ENCODE results near the gene KCNH3.
"Not testable (repeated sequence)": the region's sequence is repeated elsewhere in the genome, so short reads cannot be mapped to it uniquely, and the experiment has no call there.

The KCNH3 gene

DNA sequence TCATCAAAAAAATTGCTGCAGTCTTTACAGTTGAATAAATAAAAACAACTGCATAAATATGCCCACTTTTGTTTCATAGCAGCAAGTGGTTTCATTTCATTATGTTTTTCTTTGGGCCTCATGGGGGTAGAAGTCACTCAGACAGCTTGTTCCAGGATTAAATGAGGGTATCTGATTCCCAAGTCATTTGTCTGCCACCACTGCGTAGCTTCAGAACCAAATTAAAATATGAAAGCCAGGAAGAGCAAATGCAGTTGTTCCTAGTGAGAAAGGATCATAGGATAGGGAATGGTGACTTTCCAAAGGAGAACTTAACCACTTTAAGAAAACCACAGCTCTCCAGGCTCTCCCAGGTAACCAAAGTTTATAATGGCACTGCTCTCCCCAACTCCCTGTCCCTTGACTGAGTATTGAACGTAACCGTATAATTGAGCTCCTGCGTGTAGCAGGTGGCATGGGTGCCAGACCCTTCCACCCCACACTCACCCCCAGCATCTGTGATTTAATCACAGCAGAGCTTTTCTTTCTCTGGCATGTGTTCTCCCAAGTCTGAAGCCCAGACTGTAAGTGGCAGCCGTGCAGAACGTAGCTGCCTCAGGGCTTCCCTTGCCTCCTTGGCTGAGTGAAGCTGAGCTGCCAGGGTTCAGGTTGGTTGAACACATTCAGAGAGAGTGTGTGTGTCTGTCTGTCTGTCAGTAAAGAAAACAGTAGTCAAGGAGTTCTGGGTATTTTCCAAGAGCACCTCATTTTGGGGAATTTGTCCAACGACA is 11.3 kb upstream of the KCNH3 start:
- DNase-seq = no peak

DNA sequence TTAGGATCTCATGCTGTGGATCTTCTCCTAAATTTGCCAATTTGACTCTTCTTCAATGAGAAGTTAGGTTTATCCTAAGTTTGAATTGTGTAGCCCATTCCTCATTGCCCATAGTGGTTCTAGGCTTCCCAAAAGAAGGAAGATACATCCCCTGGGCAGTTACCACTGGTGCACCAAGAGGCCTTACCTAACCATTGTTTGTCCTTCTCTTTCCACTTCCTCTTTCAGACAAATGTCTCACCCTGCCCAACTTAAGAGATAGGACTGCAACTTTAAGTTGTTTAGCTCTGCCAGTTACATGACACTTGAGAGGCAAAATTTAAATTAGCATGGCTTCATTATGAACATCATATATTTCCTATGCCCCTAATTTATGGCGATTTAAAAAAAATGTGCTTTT is 9.4 kb upstream of the KCNH3 start:
- DNase-seq = no peak

DNA sequence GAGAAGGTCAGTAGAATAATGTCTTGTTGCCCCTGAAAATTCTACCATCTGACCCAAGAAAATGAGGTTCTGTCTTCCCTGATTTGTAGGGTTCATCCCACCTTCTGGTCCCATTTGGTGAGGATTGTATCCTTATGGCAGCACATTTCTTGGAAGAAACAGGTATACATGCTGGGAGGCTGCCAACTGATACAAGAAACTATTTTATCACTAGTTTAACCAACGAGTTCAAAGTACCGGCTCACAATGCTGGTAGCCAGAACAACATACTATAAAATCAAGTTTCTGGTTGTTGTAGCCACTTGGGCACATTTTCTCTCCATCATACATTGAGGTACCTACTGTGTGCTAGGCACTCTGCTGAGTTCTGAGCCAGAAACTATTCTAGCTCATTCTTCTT is 7.1 kb upstream of the KCNH3 start:
- DNase-seq = no peak

DNA sequence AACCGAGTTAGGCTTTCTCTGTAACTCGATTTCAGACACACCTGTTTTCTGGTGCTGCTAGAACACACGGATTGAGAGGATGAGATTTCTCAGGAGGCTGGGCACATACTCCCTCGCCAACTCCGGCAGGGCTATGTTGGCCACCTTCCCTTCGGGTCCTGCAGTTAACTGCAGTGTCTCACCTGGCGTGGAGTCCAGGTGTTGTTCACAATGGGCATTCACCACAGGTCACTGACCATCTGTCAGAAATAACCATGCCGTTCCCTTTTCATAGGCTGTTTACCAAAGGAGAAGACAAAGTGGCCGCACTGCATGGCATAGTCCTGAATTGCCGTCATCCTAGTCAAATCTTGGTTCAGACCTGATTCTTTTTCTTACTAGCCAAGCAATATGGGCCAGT is 5.5 kb upstream of the KCNH3 start:
- no peak for DNase-seq

DNA sequence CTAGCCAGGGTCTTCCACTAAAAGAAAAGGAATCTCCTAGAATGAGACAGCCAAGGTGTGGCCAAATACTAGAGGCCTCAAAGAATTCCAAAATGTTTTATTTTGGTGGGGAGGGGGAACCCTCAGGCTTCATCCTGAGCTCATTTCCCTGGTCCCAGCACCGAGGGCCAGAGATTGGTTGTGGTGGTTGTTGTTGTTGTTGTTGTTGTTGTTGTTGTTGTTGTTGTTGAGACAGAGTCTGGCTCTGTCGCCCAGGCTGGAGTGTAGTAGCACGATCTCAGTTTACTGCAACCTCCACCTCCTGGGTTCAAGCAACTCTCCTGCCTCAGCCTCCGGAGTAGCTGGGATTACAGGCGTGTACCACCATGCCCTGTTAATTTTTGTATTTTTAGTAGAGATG is 4.7 kb upstream of the KCNH3 start:
- DNase-seq = not testable (repeated sequence)

DNA sequence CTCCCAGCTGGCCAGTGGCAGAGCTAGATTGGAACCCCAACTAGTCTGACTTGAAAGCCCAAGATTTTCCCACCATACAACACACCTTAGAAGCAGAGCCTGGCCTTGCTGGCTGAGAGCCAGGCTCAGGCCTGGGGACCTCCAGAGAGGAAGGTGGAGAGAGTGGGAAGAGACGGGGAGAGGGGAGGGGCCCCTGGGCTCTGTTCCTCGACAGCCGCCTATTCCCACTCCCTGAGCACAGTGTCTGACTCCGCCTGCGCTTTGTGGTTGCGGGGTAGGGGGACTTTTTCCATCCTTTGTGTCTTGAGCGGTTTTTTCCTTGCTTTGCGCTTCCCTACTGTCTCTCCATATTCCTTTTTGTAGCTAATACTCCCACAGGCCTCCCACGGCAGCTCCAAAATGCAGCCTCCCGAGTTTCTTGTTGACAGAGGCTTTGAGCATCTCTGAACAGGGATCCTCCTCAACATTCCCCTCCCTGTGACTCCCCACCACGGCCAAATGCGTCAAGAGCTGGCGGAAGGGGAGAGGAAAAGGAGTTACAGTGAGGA is 4.0 kb upstream of the KCNH3 start:
- no peak for DNase-seq

DNA sequence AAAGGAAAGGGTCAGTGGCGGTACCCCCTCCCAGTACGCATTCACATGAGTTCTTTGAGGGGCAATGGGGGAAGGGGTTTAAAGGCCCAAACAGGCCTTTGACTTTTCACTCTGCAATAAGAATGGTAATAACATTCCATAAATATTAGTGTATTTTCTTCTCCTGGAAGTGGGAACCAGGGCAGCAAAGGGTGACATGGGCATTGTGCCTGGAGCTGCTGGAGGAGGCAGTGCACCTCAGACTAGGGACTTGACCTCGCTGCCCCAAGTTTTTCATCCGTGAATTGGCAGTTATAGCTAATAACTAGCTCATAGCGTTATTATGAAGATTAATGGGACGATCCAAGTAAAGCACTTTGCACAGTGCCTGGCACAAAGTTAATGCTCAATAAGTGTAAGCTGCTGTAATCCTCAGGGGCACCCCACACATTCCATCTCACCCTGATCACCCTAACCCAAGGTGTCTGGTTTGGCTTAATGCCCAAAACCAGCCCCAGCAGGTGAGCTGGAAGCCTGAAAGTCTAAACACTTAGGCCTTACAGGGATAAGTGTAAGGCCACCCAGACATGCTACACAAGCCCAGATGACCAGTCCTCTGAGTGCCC is 2.8 kb upstream of the KCNH3 start:
- DNase-seq = no peak

DNA sequence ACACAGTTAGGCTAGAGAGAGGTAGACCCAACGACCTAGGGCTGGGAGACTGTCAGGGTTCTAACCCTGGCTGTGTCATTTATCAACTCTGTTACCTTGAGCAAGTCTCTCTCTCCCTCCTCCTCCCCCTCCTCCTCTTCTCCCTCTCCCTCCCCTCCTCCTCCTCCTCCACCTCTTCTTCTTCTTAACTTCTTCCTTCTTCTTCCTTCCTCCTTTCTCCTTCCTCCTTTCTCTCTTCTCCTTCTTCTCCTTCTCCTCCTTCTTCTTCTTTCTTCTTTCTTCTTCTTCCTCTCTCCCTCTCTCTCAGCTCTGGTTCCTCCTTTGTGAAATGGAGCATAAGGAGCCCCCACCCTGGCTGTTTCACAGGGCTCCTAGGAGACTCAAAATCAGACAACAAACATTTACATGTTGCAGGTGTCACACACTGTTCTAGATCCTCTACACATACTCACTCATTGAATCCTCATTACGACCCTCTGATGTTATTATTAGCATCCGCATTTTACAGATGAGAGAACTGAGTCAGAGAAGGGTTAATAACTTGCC is 2.2 kb upstream of the KCNH3 start:
- DNase-seq = no peak

DNA sequence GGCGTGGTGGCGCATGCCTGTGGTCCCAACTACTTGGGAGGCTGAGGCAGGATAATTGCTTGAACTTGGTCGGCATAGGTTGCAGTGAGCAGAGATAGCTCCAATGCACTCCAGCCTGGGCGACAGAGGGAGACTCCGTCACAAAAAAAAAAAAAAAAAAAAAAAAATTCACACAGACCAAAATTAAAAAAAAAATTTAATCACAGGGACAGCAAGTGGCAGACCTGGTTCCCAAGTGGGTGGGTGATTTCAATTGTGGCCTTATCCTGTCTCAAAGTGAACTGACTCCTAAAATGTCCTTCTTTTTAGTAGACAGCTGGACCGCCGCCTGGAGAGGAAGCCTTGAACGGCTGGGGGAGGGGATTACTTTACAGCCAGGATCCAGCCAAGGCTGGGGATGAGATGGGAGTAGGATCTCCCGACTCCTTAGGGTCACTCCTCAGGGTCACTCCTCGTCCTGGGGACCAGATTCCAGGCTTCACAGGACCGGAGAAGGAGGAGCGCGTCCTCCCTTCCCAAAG is 1.5 kb upstream of the KCNH3 start:
- DNase-seq = no peak

DNA sequence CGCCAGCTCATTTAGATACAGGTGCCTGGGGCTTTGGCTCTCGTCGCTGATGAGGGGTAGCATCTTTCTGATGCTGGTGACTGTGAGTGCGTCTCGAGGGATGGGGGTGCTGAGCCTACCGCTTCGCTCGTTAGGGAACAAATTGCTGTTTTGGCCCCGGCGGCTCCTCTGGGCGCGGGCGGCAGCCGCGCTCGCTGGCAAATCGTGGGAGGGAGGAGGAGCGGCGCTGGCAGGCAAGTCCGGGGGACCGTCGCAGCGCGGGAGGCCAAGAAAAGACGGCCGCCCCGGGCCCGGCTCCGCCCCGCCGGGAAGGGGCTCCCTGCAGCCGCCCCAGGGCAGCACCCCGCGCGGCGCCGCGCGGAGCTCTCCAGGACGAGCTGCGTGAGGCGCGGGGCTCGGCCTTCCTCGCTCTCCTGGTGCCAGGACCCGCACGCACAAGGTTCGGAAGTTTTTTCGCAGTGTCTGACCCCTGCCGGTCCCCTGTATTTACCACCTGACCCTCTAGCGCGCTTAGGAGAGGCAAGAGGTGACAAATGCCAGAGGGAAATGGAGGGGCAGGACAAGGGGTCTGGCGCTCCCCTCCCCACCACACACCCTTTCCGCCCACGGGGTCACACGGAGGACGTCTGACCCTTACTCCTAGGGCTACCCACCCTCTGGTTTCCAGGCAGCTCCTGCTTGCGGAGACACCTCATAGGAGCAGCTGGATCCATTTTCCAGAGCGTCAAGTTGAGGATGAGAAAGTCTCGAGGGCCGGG is 899 bp upstream of the KCNH3 start:
- peak; percentile 37 for DNase-seq

DNA sequence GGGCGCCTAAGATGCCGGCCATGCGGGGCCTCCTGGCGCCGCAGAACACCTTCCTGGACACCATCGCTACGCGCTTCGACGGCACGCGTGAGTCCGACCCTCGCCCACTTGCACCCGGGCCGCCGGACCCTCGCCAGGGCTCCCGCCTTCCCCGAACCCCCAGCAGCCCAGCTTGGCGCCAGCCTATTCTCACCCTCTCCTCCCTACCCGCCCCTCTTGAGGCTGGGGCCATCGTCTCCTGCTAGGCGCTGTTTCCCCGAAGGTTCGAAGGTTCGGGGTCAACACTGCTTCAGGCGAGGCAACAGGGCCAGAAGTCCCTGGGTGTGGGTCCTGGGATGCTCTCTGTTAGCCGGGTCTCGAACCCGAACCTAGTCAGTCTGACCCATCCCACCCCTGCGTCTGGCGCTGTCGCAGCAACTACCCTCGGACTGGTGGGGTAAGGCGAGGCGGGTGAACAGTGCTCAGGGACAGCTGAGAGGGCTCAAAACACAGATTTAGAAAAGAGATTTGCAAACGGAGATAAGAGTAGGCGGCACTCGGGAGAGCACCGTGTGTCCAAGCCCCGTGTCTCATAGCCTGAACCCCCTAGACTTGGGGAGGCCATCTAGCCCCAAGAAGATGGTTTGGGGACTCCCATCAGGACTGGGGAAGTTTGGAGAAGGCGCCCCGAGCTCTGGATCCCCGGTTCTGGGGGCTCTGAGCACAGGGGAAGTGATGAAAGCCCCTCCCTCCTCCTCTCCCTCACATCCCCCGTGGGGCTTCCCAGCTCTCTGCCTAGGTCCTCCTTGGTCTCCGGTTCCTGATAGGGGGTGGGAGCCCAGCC is 787 bp downstream of the KCNH3 start:
- DNase-seq = no peak

DNA sequence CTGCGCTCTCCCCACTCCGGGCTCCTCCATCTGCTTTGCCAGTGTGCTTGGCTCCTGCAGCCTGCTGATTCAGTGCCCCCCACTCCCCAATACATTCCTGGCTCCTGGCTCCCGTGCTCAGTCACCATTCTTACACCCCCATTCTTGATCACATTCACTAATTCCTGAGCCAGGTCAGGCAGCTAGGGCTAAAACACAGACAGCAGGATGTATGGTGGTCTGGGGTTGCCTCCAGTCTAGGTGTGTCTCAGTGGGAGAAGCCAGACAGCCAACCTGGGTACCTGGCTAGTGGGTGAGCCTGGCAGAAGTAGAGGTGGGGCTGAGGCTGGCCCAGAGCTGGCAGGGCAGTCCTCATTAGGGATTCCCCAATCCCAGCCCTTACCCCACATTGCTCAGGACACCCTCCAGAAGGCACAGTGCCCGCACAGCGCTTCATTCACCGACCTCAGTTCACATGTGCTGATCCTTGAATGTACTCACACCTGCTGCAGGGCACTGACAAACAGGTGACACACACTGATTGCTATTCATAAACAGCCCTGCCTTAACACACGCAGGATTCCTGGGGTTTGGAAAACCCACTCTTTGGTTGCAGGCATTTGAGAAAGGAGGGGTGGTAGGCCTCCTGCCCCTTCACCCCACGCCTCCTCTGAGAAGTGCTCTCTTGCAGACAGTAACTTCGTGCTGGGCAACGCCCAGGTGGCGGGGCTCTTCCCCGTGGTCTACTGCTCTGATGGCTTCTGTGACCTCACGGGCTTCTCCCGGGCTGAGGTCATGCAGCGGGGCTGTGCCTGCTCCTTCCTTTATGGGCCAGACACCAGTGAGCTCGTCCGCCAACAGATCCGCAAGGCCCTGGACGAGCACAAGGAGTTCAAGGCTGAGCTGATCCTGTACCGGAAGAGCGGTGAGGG is 1.7 kb downstream of the KCNH3 start:
- DNase-seq = no peak

DNA sequence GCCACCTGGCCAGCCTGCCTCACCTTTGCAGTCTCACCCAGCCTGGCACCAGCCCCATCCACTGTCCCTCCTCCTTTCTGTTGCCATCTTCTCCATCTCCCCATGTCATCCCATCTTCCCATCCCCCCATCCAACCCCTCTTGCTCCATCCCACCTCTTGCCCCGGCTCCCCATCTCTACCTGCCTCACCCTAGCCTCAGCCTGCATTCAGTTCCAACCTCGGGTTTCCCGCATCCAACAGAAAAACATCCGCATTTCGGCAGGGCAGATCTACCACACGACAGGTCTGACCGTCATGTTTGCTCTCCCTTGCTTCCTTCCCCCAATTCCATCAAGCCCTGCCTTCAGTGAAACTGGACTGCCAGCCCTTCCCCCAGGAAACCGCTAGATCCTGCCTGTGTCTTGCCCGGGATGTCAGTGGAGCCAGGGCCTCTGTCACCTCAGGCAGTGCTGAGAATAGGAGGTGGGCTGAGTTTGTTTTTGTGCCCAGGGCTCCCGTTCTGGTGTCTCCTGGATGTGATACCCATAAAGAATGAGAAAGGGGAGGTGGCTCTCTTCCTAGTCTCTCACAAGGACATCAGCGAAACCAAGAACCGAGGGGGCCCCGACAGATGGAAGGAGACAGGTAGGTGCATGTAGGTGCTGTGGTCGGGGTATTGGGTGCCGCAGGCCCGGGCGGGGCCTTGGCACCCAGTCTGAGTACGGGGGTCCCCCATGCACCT is 2.5 kb downstream of the KCNH3 start:
- DNase-seq = no peak

DNA sequence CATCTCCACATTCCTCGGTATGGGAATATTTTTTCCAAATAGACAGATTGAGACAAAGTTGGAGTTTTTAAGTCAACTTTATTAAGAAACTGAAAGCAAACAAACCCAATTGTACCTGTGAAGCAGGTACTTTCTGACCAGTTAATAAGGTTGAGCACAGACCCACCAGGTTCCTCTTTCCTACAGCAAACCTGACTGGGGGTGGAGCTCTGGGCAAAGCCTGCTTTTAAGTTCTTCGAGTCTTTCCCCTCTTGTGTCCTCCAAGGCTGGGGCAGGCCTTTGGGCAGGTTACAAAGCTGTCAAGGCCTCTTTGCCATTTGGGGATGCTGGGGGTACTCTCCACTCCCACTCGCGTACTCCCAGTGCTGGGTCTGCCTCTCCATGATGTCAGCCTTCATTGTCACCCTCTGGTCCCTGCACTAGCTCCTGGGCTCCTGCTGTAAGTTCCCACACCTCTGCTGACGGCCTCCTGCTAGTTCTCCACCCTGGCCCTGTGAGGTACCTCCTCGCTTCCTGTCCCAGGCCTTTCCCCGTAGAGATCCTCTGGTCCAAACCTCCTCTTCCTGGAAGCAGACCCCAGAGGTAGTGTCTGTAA is 3.2 kb downstream of the KCNH3 start:
- no peak for DNase-seq

DNA sequence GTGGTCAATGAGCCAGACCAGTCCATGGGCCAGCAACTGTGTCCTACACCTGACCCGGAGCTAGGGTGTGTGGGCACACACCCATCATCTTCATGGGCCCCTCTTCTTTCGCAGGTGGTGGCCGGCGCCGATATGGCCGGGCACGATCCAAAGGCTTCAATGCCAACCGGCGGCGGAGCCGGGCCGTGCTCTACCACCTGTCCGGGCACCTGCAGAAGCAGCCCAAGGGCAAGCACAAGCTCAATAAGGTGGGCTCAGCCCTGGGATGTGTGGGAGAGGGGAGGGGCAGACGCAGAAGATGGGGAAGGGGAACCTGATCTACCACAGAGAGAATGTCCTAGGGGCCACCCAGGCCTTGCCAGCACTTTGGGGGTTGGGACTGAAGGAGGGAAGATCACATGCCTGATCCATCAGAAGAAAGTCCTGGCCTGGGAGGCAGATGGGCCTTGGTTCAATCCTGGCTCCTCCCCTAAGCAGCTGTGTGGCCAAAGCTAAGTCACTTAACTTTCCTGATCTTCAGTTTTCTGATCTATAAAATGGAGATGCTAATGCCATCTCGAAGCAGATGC is 3.8 kb downstream of the KCNH3 start:
- no peak for DNase-seq

DNA sequence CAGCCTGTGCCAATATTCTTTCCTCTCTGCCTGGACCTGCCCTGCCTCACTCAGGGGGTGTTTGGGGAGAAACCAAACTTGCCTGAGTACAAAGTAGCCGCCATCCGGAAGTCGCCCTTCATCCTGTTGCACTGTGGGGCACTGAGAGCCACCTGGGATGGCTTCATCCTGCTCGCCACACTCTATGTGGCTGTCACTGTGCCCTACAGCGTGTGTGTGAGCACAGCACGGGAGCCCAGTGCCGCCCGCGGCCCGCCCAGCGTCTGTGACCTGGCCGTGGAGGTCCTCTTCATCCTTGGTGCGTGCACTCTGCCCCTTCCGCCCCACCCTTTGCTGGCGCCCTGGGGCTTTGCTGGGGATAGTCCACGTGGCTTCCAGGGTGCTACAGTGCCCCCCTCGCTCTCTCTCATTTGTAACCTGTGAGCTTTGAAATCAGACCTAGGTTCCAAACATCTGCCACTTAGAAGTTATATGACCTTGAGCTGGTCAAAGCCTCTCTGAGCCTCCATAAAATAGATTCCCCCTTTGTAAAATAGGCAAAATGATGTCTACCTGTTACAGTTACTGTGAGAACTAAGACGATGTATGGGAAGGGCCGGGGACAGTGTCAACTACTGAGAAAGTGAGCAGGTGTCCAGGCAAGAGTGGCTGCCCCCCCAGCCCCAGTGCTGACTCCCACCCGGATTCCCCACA is 4.5 kb downstream of the KCNH3 start:
- no peak for DNase-seq

DNA sequence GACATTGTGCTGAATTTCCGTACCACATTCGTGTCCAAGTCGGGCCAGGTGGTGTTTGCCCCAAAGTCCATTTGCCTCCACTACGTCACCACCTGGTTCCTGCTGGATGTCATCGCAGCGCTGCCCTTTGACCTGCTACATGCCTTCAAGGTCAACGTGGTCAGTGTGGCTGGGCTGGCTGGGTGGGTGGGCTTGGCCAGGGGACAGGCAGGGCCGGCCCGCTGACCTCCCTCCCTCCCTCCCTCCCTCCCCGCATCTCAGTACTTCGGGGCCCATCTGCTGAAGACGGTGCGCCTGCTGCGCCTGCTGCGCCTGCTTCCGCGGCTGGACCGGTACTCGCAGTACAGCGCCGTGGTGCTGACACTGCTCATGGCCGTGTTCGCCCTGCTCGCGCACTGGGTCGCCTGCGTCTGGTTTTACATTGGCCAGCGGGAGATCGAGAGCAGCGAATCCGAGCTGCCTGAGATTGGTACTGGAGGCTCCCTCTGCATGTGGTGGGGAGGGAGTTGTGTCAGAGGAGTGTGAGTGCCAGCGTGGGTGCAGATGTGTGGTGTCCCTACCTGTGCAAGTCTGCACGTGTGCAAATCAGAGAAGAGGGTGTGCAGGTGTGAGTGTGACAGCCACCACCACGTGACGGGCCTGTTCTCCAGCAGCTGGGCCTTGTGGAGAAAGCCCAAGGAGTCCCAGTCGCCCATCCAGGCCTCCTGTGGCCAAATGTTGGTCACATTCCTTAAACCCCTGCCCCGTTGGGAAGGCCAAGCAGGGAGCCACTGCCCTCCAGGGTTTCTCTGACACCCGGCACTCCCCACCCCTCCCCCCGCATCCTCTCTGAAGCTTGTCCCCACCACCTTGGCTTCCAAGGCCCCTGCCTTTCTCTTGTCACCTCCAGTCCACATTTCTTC is 5.3 kb downstream of the KCNH3 start:
- no peak for DNase-seq

DNA sequence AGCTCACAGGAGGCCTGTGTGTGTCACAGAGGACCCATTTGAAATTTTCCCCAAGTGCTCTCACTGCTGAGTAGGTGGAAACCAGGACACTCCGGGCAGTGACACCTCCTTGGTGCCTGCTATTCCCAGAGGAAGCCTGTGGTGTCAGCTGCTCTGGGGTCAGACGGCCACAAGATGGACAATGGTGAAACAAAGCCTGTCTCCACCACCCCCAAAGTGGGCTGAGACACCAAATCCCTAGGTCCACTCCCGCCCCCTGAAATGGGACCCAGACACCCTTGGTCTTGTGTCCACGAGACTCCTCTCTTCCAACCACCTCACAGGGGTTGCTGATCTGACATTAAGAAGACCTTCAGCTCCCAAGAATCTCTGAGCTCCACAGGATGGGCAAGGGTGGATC is 7.0 kb downstream of the KCNH3 start:
- no peak for DNase-seq
